Liver (tissue), 3 donors: Measurements from ENCODE around the gene BOD1L2.

ENCODE experiments used
- GABPA ChIP-seq, 2 donors: IDR thresholded peaks in 1 of 2; conservative IDR thresholded peaks in 1 of 2; 2 replicates each; pipeline ENCODE4 v1.6.1; 2016; ENCODE audit warnings: antibody characterized with exemption in 2 of 2, mild to moderate bottlenecking in 1 of 2, moderate library complexity in 1 of 2
- HNF4A ChIP-seq, 2 donors: conservative IDR thresholded peaks; 2 replicates each; pipeline ENCODE4 v1.6.1; 2016; ENCODE audit warnings: antibody characterized with exemption in 2 of 2, mild to moderate bottlenecking in 2 of 2
- JUND ChIP-seq, 2 donors: IDR thresholded peaks; 2 replicates each; pipeline ENCODE4 v1.6.1; 2016; ENCODE audit warnings: antibody characterized with exemption in 2 of 2
- MAX ChIP-seq: IDR thresholded peaks from 2 replicates; pipeline ENCODE4 v1.6.1; 2016; ENCODE audit warnings: antibody characterized with exemption
- RXRA ChIP-seq, 2 donors: IDR thresholded peaks; 2 replicates each; pipeline ENCODE4 v1.6.1; 2017 to 2018; ENCODE audit warnings: antibody characterized with exemption in 2 of 2, mild to moderate bottlenecking in 1 of 2
- SP1 ChIP-seq: IDR thresholded peaks from 2 replicates; pipeline ENCODE4 v1.6.1; 2018; ENCODE audit warnings: antibody characterized with exemption, mild to moderate bottlenecking
- TAF1 ChIP-seq: conservative IDR thresholded peaks from 2 replicates; pipeline ENCODE4 v1.6.1; 2016; ENCODE audit warnings: antibody characterized with exemption, mild to moderate bottlenecking
- TF ChIP-seq, protein P1 (sequence below): fragments of 150-350 bp; IDR thresholded peaks from 2 replicates; pipeline ENCODE4 v1.5.1; 2017; ENCODE audit warnings: improper control_type of control experiment, low read depth, low read length; ENCODE audit not compliant: missing input control
- TF ChIP-seq, protein P2 (sequence below): IDR thresholded peaks from 2 replicates; pipeline ENCODE4 v1.6.1; 2016; ENCODE audit warnings: antibody characterized with exemption, mild to moderate bottlenecking
- donor health status: healthy.
- donor health status: healthy.

GRCh38 chr18:57175532-57175931 lies 28.6 kb downstream of the BOD1L2 start:
- TF ChIP-seq MAX (no peak), GABPA (IDR thresholded peaks at IDR 0.05 in 1 of 2, conservative IDR thresholded peaks at IDR 0.05 in 1 of 2) (no peak), SP1 (no peak), HNF4A (conservative IDR thresholded peaks at IDR 0.05) (peak in 1 of 2 donors; percentile 29), JUND (IDR thresholded peaks at IDR 0.05) (peak in 1 of 2 donors; percentile 49), RXRA (IDR thresholded peaks at IDR 0.05) (peak in 1 of 2 donors; percentile 47), TAF1 (no peak)
- TF ChIP-seq, protein P1, sequence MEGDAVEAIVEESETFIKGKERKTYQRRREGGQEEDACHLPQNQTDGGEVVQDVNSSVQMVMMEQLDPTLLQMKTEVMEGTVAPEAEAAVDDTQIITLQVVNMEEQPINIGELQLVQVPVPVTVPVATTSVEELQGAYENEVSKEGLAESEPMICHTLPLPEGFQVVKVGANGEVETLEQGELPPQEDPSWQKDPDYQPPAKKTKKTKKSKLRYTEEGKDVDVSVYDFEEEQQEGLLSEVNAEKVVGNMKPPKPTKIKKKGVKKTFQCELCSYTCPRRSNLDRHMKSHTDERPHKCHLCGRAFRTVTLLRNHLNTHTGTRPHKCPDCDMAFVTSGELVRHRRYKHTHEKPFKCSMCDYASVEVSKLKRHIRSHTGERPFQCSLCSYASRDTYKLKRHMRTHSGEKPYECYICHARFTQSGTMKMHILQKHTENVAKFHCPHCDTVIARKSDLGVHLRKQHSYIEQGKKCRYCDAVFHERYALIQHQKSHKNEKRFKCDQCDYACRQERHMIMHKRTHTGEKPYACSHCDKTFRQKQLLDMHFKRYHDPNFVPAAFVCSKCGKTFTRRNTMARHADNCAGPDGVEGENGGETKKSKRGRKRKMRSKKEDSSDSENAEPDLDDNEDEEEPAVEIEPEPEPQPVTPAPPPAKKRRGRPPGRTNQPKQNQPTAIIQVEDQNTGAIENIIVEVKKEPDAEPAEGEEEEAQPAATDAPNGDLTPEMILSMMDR = no peak
- TF ChIP-seq, protein P2, sequence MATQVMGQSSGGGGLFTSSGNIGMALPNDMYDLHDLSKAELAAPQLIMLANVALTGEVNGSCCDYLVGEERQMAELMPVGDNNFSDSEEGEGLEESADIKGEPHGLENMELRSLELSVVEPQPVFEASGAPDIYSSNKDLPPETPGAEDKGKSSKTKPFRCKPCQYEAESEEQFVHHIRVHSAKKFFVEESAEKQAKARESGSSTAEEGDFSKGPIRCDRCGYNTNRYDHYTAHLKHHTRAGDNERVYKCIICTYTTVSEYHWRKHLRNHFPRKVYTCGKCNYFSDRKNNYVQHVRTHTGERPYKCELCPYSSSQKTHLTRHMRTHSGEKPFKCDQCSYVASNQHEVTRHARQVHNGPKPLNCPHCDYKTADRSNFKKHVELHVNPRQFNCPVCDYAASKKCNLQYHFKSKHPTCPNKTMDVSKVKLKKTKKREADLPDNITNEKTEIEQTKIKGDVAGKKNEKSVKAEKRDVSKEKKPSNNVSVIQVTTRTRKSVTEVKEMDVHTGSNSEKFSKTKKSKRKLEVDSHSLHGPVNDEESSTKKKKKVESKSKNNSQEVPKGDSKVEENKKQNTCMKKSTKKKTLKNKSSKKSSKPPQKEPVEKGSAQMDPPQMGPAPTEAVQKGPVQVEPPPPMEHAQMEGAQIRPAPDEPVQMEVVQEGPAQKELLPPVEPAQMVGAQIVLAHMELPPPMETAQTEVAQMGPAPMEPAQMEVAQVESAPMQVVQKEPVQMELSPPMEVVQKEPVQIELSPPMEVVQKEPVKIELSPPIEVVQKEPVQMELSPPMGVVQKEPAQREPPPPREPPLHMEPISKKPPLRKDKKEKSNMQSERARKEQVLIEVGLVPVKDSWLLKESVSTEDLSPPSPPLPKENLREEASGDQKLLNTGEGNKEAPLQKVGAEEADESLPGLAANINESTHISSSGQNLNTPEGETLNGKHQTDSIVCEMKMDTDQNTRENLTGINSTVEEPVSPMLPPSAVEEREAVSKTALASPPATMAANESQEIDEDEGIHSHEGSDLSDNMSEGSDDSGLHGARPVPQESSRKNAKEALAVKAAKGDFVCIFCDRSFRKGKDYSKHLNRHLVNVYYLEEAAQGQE = no peak
